ENCODE data around the gene NQO2. TPM values are rescaled to one million over a fixed set of nuclear protein-coding genes. Genes with fewer than 3 reads are reported as not detected.

NQO2 gene
- polyA plus RNA-seq, 3 donors = 57.3 to 64.4 (median 57.6) TPM

DNA sequence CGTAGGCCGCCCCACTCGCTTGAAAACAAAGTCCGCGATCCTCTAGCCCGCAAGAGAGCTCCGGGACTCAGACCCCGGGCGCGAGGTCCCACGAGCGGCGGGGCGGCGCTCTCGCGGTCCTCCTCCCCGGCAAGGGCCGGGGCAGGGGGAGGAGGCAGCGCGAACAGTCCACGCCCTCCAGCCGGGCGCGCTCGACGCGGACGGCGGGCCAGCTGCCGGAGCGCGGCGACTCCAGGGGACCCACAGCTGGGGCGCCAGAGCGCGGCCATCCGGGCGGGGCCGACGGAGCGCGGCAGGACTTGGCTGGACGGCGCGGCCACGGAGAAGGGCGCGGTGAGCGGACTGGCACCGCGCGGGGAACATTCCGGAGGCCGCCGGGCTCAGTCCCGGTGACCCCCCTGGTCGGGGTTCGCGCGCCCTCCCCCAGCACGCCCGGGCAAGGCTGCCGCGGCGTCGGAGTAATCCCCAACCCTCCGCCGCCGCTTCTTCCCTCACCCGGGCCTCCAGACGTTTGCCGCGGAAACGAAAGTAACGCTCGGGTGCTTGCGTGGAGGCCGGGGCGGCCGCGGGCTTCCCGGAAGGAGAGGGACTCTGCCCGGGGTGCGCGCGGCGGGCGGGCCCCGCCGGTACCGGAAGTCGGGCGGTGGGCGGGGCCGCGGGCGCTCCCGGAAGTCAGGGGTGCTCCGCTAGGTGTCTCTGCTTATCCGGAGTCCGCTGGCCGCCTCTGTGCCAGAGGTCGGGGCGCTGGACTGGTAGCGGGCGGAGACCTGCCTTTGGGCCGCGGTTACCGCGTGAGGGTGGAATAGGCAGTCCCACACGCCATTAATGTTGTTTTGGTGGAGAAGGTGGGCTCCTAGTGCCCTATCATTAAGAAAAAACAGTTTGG, 68.9 kb downstream of the NQO2 start, which contains the start of gene RIPK1:
Gene RIPK1 (plus strand): TSS at position 166 of the 886 bp plus-strand sequence. CDS start 8,330 bp downstream, outside the sequence.
- peak in 2 of 3 donors; percentile 76 to 77 for DNase-seq (ENCODE audit: low read depth in 3 of 3, low spot score in 2 of 3)

Other genes starting within 250 kb of the NQO2 start
- gene MYLK4, start 249.0 kb upstream of the NQO2 start, polyA plus RNA-seq (ENCODE audit: insufficient read length in 3 of 3) = 1 to 10 TPM in 2 of 3 donors, under 1 TPM in 1; 0.96 to 1.7 (median 1.3) TPM
- gene WRNIP1, start 234.5 kb upstream of the NQO2 start, polyA plus RNA-seq (ENCODE audit: insufficient read length in 3 of 3) = 10 to 100 TPM; 58.6 to 64.8 (median 59.0) TPM
- gene SERPINB1, start 158.0 kb upstream of the NQO2 start, polyA plus RNA-seq (ENCODE audit: insufficient read length in 3 of 3) = 10 to 100 TPM; 19.5 to 21.8 (median 21.4) TPM
- 10 to 100 TPM; 13.1 to 14.0 (median 13.9) TPM for gene SERPINB9, start 96.6 kb upstream of the NQO2 start, polyA plus RNA-seq (ENCODE audit: insufficient read length in 3 of 3)
- gene SERPINB6, start 28.3 kb upstream of the NQO2 start, polyA plus RNA-seq (ENCODE audit: insufficient read length in 3 of 3) = 10 to 100 TPM; 86.0 to 94.6 (median 92.8) TPM
- 10 to 100 TPM; 24.5 to 27.9 (median 25.2) TPM for gene RIPK1, start 68.6 kb downstream of the NQO2 start, polyA plus RNA-seq (ENCODE audit: insufficient read length in 3 of 3)
- gene BPHL, start 118.8 kb downstream of the NQO2 start, polyA plus RNA-seq (ENCODE audit: insufficient read length in 3 of 3) = 10 to 100 TPM; 58.2 to 80.7 (median 68.8) TPM
- gene TUBB2A, start 157.7 kb downstream of the NQO2 start, polyA plus RNA-seq (ENCODE audit: insufficient read length in 3 of 3) = 10 to 100 TPM; 50.6 to 59.9 (median 57.7) TPM
- gene TUBB2B, start 227.8 kb downstream of the NQO2 start, polyA plus RNA-seq (ENCODE audit: insufficient read length in 3 of 3) = 100 to 1,000 TPM; 116 to 124 (median 120) TPM